HL-60/S4 (cell line): Measurements from ENCODE around the gene FAM174B.

Experiments used
- in situ Hi-C: fragments of 300-500 bp; cut with MboI; formaldehyde crosslinking; loops from 2 replicates; pipeline ENCODE4 v1.14.3; 2022; ENCODE audit warnings: low sequenced_read_pairs

FAM174B gene

DNA sequence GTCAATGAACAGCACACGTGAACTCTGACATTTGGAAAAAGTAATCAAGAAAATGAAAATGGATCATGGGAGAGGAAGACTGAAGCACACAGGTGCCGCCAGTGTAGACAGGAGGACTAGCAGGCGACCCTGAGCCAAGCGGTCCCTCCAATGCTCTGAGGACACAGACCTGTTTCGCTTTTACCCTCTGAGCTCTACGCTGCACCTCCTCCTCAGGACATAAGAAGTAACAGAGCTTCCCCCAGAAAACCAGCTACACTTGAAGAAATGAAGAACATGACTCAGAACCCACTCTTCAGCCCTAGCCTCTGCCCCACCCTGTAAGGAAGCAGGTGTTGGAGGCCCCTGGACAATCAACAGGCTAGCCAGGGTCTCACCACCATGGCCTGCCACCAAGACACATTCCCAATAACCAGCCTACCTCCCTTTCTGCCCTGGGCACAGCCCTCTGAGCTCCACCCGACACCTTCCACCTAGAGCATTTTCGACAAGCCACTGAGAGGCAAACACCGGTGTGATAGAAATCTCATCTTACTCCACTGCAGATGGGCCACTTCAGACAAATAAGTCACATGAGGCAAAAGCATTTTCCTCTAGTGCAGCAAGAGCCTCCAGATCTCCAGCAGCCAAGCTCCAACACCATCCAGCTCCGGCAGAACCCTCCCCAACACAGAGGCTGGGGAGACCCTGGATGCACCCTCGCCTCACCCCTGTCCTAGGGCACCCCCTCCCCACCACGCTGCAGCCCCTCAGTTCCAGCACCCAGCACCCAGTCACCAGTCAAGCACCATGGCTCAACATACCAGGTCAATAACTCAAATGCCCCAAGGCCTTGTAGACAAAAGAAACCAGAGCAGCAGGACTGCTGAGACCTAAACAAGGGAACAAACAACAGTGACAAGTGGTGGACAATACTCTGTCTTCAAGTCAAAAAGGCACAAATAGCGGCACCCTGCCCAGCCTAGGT lies 11.4 kb downstream of the FAM174B start:
- in situ Hi-C loops, result no loop called here

- in situ Hi-C loops, result no loop called here
Measured at GRCh38 chr15:92638709-92639365, 16.7 kb downstream of the FAM174B start.

DNA sequence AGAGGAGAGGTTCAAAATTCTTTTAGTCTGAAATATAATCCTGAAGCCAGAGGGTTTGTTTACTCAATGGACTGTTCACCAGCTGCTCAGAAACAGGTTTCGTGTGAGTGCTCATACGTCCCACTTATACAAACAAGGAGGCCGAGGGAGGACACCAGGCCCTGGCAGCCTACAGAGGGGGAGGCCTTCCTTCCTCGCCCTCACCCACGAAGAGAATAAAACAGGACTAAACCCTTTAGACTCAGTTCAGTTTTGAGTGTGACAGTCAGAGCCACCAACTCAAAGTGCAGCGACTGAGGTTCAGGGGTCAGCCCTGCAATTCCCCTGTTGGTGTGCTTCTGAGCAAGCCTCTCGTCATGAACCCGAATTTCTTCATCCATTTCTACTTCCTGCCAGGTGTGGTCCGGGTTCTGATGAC lies 17.3 kb downstream of the FAM174B start:
- in situ Hi-C loops, result no loop called here

- in situ Hi-C loops, result no loop called here
Measured at GRCh38 chr15:92637626-92638025, 17.9 kb downstream of the FAM174B start.

DNA sequence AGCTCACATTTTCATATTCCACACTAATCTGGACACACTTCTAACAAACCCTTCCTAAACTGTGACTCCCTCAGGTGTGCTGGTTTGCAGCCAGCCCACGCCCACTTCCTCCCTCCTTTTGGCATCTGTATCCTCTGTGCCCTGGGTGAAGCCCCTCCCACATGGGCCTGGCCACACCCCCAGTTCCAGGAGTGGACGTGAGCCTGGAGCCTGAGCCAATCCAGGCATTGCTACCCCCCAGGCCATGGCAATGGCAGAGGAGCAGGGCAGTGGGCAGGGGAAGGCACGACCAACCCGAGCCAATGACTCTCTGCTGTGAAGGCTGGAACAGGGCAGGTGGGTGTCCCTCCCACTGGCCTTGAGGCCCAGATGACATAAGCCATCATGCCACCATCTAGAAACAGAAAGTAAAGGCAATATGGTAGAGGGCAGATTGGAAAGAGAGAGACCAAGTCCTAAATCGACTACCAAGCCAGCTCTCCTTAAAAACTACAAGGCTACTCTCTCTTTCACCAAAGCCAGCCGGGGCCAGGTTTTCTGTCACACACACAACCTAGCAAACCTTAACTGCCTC lies 18.6 kb downstream of the FAM174B start:
- in situ Hi-C loops, result no loop called here

GRCh38 chr15:92636401-92636907 lies 19.1 kb downstream of the FAM174B start:
- in situ Hi-C loops, result no loop called here

DNA sequence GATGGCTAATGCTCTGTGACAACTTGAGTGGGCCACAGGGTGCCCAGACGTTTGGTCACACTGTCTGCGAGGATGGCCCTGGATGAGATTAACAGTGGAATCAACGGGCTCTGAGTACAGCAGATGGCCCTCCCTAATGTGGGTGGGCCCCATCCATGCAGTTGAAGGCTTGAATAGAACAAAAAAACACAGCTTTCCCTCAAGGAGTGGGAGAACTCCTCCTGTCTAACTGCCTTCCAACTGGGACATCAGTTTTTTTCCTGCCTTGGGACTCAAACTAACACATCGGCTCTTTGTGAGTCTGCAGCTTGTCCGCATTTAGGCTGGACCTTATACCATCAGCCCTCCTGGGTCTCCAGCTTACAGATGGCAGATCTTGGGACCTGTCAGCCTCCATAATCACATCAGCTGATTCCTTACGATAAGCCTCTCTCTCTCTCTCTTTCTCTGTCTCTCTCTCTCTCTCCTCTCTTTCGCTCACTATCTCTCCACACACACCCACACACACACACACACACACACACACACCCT lies 20.8 kb downstream of the FAM174B start:
- in situ Hi-C loops, result no loop called here

DNA sequence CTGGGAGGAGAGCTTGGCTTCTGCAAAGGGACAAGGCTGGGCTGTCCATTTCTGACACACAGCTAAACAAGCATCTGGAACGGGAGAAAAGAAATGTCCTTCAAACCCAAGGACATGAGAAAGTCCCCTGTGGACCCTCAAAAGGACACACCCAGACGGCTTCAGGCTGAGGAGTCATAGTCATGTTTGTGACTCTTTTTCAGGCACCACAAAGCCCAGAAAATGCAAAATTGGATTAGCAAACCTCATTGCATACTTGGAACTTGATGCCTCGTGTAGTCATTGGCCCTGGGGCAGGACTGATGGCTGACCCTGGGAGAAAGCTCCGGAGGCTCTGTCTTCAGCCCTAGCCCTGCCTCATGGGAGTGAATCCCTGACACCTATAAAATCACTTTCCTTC lies 21.5 kb downstream of the FAM174B start:
- in situ Hi-C loops, result no loop called here

DNA sequence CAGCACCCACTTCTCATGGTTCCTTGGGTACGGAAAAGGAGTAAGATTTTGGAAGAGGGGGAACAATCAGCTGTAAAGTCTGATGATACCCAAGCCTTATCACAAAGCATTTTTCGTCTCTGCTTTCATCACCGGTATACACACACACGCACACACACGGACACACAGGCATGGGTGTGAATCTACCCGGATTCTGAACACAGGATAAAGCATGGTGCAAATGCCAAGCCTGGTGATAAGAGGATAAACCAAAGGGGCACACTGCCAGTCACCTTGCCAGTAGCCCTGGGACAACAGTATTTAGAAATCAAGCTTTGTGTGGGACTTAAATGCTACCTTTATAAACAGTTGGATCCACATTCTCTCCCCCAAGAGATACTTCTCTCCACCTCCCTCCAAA lies 22.2 kb downstream of the FAM174B start:
- in situ Hi-C loops, result no loop called here

DNA sequence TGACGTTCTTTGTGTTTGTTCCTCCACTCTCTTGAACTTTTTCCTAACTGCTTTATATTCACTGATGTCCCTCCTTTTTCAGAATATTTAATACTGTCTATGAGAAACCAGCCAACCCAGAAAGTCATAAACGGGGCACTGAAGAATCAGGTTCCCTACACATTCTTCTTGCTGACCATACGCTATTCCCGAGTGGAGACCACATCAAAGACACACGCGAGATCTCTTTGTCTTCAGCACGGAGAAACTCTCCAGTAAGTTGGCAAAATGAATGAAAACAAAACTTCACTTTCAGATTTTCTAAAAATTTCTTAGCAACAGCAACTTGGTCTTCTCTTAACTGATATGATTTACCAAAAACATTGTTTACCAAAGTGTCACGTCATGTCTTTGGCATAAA lies 22.6 kb downstream of the FAM174B start:
- in situ Hi-C loops, result no loop called here

DNA sequence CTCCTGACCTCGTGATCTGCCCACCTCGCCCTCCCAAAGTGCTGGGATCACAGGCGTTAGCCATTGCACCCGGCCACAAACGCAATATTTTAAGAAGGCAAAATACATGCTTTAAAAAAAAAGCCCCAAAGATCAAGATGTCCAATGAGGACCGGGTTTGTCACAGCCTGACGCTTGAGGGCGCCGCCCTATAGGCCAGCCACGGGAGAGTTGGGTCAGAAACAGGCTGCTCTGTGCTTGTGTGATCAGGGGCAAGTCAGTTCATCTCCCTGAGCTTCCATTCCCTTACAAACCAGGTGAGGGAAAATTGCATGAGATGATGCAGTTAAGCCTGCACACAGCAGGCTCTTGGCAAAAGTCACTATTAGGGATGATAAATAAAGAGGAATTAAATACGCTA lies 23.9 kb downstream of the FAM174B start:
- in situ Hi-C loops, result no loop called here

DNA sequence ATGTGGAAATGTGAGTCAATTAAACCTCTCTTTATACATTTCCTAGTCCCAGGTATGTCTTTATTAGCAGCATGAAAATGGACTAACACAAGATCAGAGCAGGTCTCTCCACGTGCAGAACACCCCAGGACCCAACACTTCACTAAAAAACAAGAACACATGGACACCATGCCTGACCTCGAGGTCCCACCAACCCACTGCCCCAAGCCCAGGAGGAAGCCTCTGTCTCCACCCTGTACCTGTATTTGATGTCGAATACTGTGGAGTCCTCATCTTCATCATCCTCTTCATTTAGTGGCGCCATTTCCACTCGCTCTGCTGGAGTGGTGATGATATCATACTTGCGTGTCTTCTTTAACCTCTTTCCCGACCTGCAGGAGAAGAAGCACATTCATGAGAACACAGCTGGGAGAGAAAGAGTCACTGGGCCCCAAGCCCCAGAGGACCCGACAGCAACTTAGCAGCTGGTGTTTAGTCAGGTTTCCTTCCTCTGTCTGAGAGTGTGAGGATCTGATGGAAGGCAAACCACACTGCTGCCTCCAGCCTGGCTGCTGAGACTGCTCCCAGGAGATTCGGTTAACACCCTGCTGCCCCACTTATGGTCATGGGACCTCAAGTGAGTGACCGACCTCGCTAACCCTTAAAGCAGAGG lies 25.5 kb downstream of the FAM174B start:
- in situ Hi-C loops, result no loop called here

- in situ Hi-C loops, result no loop called here
Measured at GRCh38 chr15:92629276-92629974, 26.1 kb downstream of the FAM174B start.

GRCh38 chr15:92627014-92627413 lies 28.6 kb downstream of the FAM174B start:
- in situ Hi-C loops, result no loop called here

GRCh38 chr15:92625251-92625980 lies 30.2 kb downstream of the FAM174B start:
- in situ Hi-C loops, result no loop called here

DNA sequence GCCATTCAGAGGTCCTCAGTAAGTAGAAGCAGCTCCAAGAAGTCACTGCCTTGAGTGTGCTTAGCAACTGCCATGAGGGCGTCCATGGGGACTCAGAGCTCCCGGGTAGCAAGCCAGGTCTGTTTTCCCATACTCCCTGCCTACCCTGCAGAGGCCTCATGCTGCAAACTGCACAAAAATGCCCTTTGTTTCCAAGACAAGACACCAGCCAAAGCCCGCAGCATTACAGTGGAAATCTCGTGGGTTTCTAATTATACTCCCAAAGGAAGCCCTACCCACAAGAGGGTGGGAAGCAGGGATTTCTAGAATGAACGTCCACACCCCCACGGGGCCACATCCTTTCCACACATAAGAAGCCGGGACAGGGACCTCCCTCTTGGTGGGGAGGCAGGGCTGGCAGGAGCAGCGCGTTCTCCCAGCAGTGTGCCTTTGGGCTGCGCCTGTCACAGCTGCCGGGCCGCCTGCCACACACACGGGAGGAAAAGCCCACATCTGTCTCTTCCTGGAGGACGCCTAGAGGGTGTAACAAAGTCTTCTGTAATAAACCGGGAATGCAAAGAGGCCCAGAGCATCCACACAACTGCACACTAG lies 31.1 kb downstream of the FAM174B start:
- in situ Hi-C loops, result no loop called here

GRCh38 chr15:92623435-92623834 lies 32.1 kb downstream of the FAM174B start:
- in situ Hi-C loops, result no loop called here

GRCh38 chr15:92621972-92622533 lies 33.5 kb downstream of the FAM174B start:
- in situ Hi-C loops, result no loop called here

DNA sequence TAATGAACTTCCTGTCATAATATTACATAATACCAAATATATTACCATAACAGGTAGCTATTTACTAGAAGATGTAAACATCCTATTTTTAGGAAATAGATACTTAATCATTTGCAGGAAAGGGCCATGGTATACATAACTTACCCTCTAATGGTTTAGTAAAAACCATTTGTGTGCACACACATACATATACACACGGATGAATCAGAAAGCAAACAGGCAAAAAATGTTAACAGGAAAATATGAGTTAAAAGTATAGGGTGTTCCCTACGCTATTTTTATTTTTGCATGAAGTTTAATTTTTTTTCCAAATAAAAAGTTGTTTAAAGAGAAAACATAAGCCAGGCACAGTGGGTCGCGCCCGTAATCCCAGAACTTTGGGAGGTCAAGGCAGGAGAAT lies 34.6 kb downstream of the FAM174B start:
- in situ Hi-C loops, result no loop called here
